ENCODE measurements around the gene KLHDC7B.

The KLHDC7B gene

GRCh38 chr22:50576070-50576469 is 30.4 kb downstream of the KLHDC7B start:
- peaks cover 1% of the 10 kb centered on the region for H3K36me3 ChIP-seq (replicated peaks; ENCODE audit: low read depth, low read length)
- no peak overlapping the region for H3K4me3 ChIP-seq (ENCODE audit: low read length)
- H4K20me1 ChIP-seq (ENCODE audit: insufficient read depth, low read length) = no peaks in the 10 kb centered on the region
- no peaks in the 10 kb centered on the region for H3K9me3 ChIP-seq (ENCODE audit: insufficient read depth, low read length)
- no peaks in the 10 kb centered on the region for H3K27me3 ChIP-seq (ENCODE audit: low read depth, low read length)
- no peak overlapping the region for H3K27ac ChIP-seq (ENCODE audit: low read length)
- H3K9ac ChIP-seq (ENCODE audit: low read length) = no peak overlapping the region
- peaks cover 1% of the 10 kb centered on the region for H3K79me2 ChIP-seq (ENCODE audit: low read length)
- H2AFZ ChIP-seq (ENCODE audit: low read depth, low read length) = no peak overlapping the region
- no peak overlapping the region for H3K4me2 ChIP-seq (ENCODE audit: low read length)
- no peaks in the 10 kb centered on the region for H3K4me1 ChIP-seq (ENCODE audit: low read length)
- TF ChIP-seq EZH2phosphoT487 (IDR thresholded peaks at IDR 0.05; ENCODE audit: low read depth) (no peak), CTCF (IDR thresholded peaks at IDR 0.05; ENCODE audit: low read depth, low read length) (no peak)

GRCh38 chr22:50576806-50577696 is 31.4 kb downstream of the KLHDC7B start:
- H3K36me3 ChIP-seq (replicated peaks; ENCODE audit: low read depth, low read length) = no peaks in the 10 kb centered on the region
- H3K4me1 ChIP-seq (ENCODE audit: low read length) = peaks cover 7% of the 10 kb centered on the region
- H2AFZ ChIP-seq (ENCODE audit: low read depth, low read length) = no peak overlapping the region
- no peaks in the 10 kb centered on the region for H4K20me1 ChIP-seq (ENCODE audit: insufficient read depth, low read length)
- H3K27me3 ChIP-seq (ENCODE audit: low read depth, low read length) = no peaks in the 10 kb centered on the region
- H3K4me2 ChIP-seq (ENCODE audit: low read length) = no peak overlapping the region
- no peaks in the 10 kb centered on the region for H3K9me3 ChIP-seq (ENCODE audit: insufficient read depth, low read length)
- H3K79me2 ChIP-seq (ENCODE audit: low read length) = peaks cover 11% of the 10 kb centered on the region
- H3K27ac ChIP-seq (ENCODE audit: low read length) = no peak overlapping the region
- H3K9ac ChIP-seq (ENCODE audit: low read length) = no peak overlapping the region
- no peak overlapping the region for H3K4me3 ChIP-seq (ENCODE audit: low read length)
- TF ChIP-seq EZH2phosphoT487 (IDR thresholded peaks at IDR 0.05; ENCODE audit: low read depth) = no peak
- TF ChIP-seq CTCF (IDR thresholded peaks at IDR 0.05; ENCODE audit: low read depth, low read length) = no peak

DNA sequence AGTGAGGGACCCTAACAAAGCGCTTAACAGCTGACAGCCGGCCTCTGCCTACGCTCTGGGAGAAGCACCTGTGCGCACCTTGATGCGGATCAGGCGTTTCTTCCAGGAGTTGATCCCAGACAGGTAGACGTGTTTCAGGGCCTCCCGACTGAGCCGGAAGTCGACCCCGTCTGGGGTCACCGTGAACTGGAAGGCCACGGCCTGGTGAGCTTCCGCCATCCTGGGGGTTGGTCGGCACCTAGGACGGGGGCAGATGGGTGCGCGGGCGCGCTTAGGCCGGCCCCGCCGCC is 31.9 kb downstream of the KLHDC7B start:
- Histone ChIP-seq H3K27me3 (ENCODE audit: low read depth, low read length) (no peaks in the 10 kb centered on the region), H3K79me2 (ENCODE audit: low read length) (peaks cover 13% of the 10 kb centered on the region), H2AFZ (ENCODE audit: low read depth, low read length) (no peak overlapping the region), H3K36me3 (replicated peaks; ENCODE audit: low read depth, low read length) (no peaks in the 10 kb centered on the region), H3K9ac (ENCODE audit: low read length) (no peak overlapping the region), H3K9me3 (ENCODE audit: insufficient read depth, low read length) (no peaks in the 10 kb centered on the region), H4K20me1 (ENCODE audit: insufficient read depth, low read length) (no peaks in the 10 kb centered on the region), H3K4me2 (ENCODE audit: low read length) (no peak overlapping the region), H3K27ac (ENCODE audit: low read length) (no peak overlapping the region), H3K4me1 (ENCODE audit: low read length) (peaks cover 7% of the 10 kb centered on the region), H3K4me3 (ENCODE audit: low read length) (no peak overlapping the region)
- TF ChIP-seq EZH2phosphoT487 (IDR thresholded peaks at IDR 0.05; ENCODE audit: low read depth) (no peak), CTCF (IDR thresholded peaks at IDR 0.05; ENCODE audit: low read depth, low read length) (no peak)

- Histone ChIP-seq H3K36me3 (replicated peaks; ENCODE audit: low read depth, low read length) (no peaks in the 10 kb centered on the region), H3K4me2 (ENCODE audit: low read length) (no peak within 1 kb of the TSS), H3K27me3 (ENCODE audit: low read depth, low read length) (no peaks in the 10 kb centered on the region), H2AFZ (ENCODE audit: low read depth, low read length) (no peak within 1 kb of the TSS), H3K4me3 (ENCODE audit: low read length) (no peak within 1 kb of the TSS), H3K9ac (ENCODE audit: low read length) (no peak within 1 kb of the TSS), H3K27ac (ENCODE audit: low read length) (no peak within 1 kb of the TSS), H3K79me2 (ENCODE audit: low read length) (peaks cover 14% of the 10 kb centered on the region), H3K4me1 (ENCODE audit: low read length) (peaks cover 7% of the 10 kb centered on the region), H4K20me1 (ENCODE audit: insufficient read depth, low read length) (no peaks in the 10 kb centered on the region), H3K9me3 (ENCODE audit: insufficient read depth, low read length) (no peaks in the 10 kb centered on the region)
- TF ChIP-seq EZH2phosphoT487 (IDR thresholded peaks at IDR 0.05; ENCODE audit: low read depth) (no peak), CTCF (IDR thresholded peaks at IDR 0.05; ENCODE audit: low read depth, low read length) (no peak)
Observed at GRCh38 chr22:50577987-50578775, 32.5 kb downstream of the KLHDC7B start, which contains the start of gene CPT1B. Gene CPT1B, minus strand, starts transcription at chr22:50578427. Its CDS starts 512 bp downstream, at chr22:50577915.

Data from OCI-LY3 (cell line).